Caco-2 (cell line): ENCODE measurements around the gene RNF41. TPM values are rescaled to one million over a fixed set of nuclear protein-coding genes. Genes with fewer than 3 reads are reported as not detected.
A peak's percentile ranks its signal among the peaks of the same experiment; 100 is the strongest.

Experiments
- BruUV-seq: library from RNA; stranded (reverse); fragments of 400-500 nt; replicated peaks from 2 replicates; lab custom pipeline; 2021; lab: Mats Ljungman, UMichigan
- CTCF ChIA-PET: fragments of 300-600 bp; sonication (Branson Sonifier 250); formaldehyde crosslinking; loops from one replicate; lab custom pipeline; 2022; ENCODE audit warnings: antibody characterized with exemption; lab: Charles Lee
- POLR2A ChIA-PET: fragments of 300-600 bp; sonication (Branson Sonifier 250); formaldehyde crosslinking; loops from one replicate; lab custom pipeline; 2022; ENCODE audit warnings: antibody characterized with exemption; lab: Charles Lee
- DNase-seq, 2 experiments: peaks; one replicate each; pipeline versions ENCODE4 v3.0.0 to v3.0.0-alpha.2; 2020 to 2022
- H3K27me3 ChIP-seq: replicated peaks from 2 replicates; pipeline ENCODE4 v1.6.0; 2011; ENCODE audit warnings: low read length; ENCODE audit not compliant: control insufficient read depth, insufficient read depth
- H3K36me3 ChIP-seq: 2 replicates; pipeline ENCODE4 v1.5.1; 2011; ENCODE audit warnings: low read length; ENCODE audit not compliant: control insufficient read depth, insufficient read depth
- H3K4me1 ChIP-seq: fragments of 250-450 bp; sonication (Bioruptor Pico); 2 replicates; pipeline ENCODE4 v1.5.1; 2020; ENCODE audit warnings: mild to moderate bottlenecking
- H3K4me3 ChIP-seq: 2 replicates; pipeline ENCODE4 v1.5.1; 2011; ENCODE audit warnings: low read depth, mild to moderate bottlenecking, control low read depth, low read length
- H3K9me3 ChIP-seq: fragments of 250-450 bp; sonication (Bioruptor Pico); 2 replicates; pipeline ENCODE4 v1.5.1; 2020; ENCODE audit warnings: mild to moderate bottlenecking, moderate library complexity
- H3K27ac Mint-ChIP-seq: one replicate; pipeline ENCODE4 v1.8.0; 2022; ENCODE audit warnings: mixed read lengths; ENCODE audit not compliant: unreplicated experiment
- H3K27me3 Mint-ChIP-seq: one replicate; pipeline ENCODE4 v1.8.0; 2022; ENCODE audit warnings: mixed read lengths; ENCODE audit not compliant: insufficient read depth, unreplicated experiment
- H3K36me3 Mint-ChIP-seq: one replicate; pipeline ENCODE4 v1.8.0; 2022; ENCODE audit warnings: mild to moderate bottlenecking, mixed read lengths; ENCODE audit not compliant: insufficient read depth, unreplicated experiment
- H3K4me1 Mint-ChIP-seq: one replicate; pipeline ENCODE4 v1.8.0; 2022; ENCODE audit warnings: low read depth, mixed read lengths; ENCODE audit not compliant: unreplicated experiment
- H3K4me3 Mint-ChIP-seq: one replicate; pipeline ENCODE4 v1.8.0; 2022; ENCODE audit warnings: mild to moderate bottlenecking, moderate library complexity, mixed read lengths; ENCODE audit not compliant: unreplicated experiment
- H3K9me3 Mint-ChIP-seq: one replicate; pipeline ENCODE4 v1.8.0; 2022; ENCODE audit warnings: mixed read lengths; ENCODE audit not compliant: unreplicated experiment
- CTCF ChIP-seq, 2 experiments: fragments of 200-600 bp in 1 of 2; IDR thresholded peaks; 1 replicate in 1 of 2; 2 replicates in 1 of 2; pipeline versions ENCODE4 v1.5.1 to v1.8.0; 2011 to 2022; ENCODE audit warnings: antibody characterized with exemption in 1 of 2, control low read depth in 1 of 2, inconsistent platforms in 1 of 2, low read depth in 1 of 2, low read length in 1 of 2, mild to moderate bottlenecking in 1 of 2, moderate library complexity in 1 of 2; ENCODE audit not compliant: insufficient read depth in 1 of 2, severe bottlenecking in 1 of 2, unreplicated experiment in 1 of 2
- intact Hi-C: fragments of 100-400 bp; cut with micrococcal nuclease; formaldehyde crosslinking; loops from one replicate; pipeline ENCODE4 v1.10.0; 2022; ENCODE audit not compliant: unreplicated experiment
- total RNA-seq: library from RNA; stranded (reverse); gene quantifications from 2 replicates; pipeline ENCODE4 v1.2.3, GENCODE V29; 2022

The RNF41 gene
- total RNA-seq, 1 experiment from 2014 or later, result 53.4 TPM

- peaks cover 43% of the 10 kb centered on the region for H3K36me3 Mint-ChIP-seq
- no peak for TF ChIP-seq CTCF (IDR thresholded peaks at IDR 0.05; ENCODE audit: insufficient read depth in 1 of 2, low read depth in 1 of 2, low read length in 1 of 2, severe bottlenecking in 1 of 2, unreplicated experiment in 1 of 2)
- H3K9me3 Mint-ChIP-seq, result no peaks in the 10 kb centered on the region
- Histone ChIP-seq H3K4me1 (peaks cover 12% of the 10 kb centered on the region), H3K9me3 (no peaks in the 10 kb centered on the region), H3K4me3 (peak overlapping the region; percentile 73), H3K36me3 (no peaks in the 10 kb centered on the region), H3K27me3 (no peaks in the 10 kb centered on the region)
- DNase-seq, result no peak
- H3K27ac Mint-ChIP-seq, result peak overlapping the region; percentile 98
- peaks cover 20% of the 10 kb centered on the region for H3K4me1 Mint-ChIP-seq
- POLR2A ChIA-PET, result no interaction called here
- intact Hi-C loops, result no loop called here
- BruUV-seq, result no TSS peak
- CTCF ChIA-PET, result interaction anchor here (0.7 kb wide), 1 partner anchor 53 kb away, joined by 3 read pairs; no protein-coding TSS in a partner anchor
- H3K27me3 Mint-ChIP-seq, result no peaks in the 10 kb centered on the region
- peak overlapping the region; percentile 87 for H3K4me3 Mint-ChIP-seq
These were observed 68.0 kb downstream of the RNF41 start for GRCh38 chr12:56153678-56154065.

- ChIA-PET POLR2A (no interaction called here), CTCF (no interaction called here)
- peak overlapping the region; percentile 87 for H3K4me3 Mint-ChIP-seq
- no peak for TF ChIP-seq CTCF (IDR thresholded peaks at IDR 0.05; ENCODE audit: insufficient read depth in 1 of 2, low read depth in 1 of 2, low read length in 1 of 2, severe bottlenecking in 1 of 2, unreplicated experiment in 1 of 2)
- H3K27me3 Mint-ChIP-seq, result no peaks in the 10 kb centered on the region
- Histone ChIP-seq H3K4me3 (peak overlapping the region; percentile 73), H3K27me3 (no peaks in the 10 kb centered on the region), H3K36me3 (peaks cover 1% of the 10 kb centered on the region; the same call in 1 of the 2 replicates), H3K4me1 (peaks cover 12% of the 10 kb centered on the region), H3K9me3 (no peaks in the 10 kb centered on the region)
- intact Hi-C loops, result loop anchor here (1.0 kb wide), 2 partner anchors 25 to 34 kb away; partner anchors contain the start of gene ESYT1
- peak overlapping the region; percentile 98 for H3K27ac Mint-ChIP-seq
- no peak for DNase-seq
- H3K36me3 Mint-ChIP-seq, result peaks cover 36% of the 10 kb centered on the region
- H3K9me3 Mint-ChIP-seq, result no peaks in the 10 kb centered on the region
- TSS peak; percentile 57 for BruUV-seq
- peaks cover 20% of the 10 kb centered on the region for H3K4me1 Mint-ChIP-seq
These were observed 68.7 kb downstream of the RNF41 start for GRCh38 chr12:56152756-56153677.

Other genes with a start within 250 kb of the RNF41 start
- 98.4 and 107 TPM in 2 replicates for gene RAB5B, start 247.8 kb downstream of the RNF41 start, total RNA-seq
- gene SUOX, start 224.6 kb downstream of the RNF41 start, total RNA-seq, result 37.9 and 40.8 TPM in 2 replicates
- 15.6 and 15.7 TPM in 2 replicates for gene IKZF4, start 200.9 kb downstream of the RNF41 start, total RNA-seq
- gene RPS26, start 180.0 kb downstream of the RNF41 start, total RNA-seq, result 50.2 and 60.4 TPM in 2 replicates
- 101 and 109 TPM in 2 replicates for gene ERBB3, start 141.8 kb downstream of the RNF41 start, total RNA-seq
- 178 and 190 TPM in 2 replicates for gene PA2G4, start 117.4 kb downstream of the RNF41 start, total RNA-seq
- 3,009 and 3,051 TPM in 2 replicates for gene RPL41, start 105.3 kb downstream of the RNF41 start, total RNA-seq
- gene ZC3H10, start 103.7 kb downstream of the RNF41 start, total RNA-seq, result 3.5 and 4.4 TPM in 2 replicates
- gene ESYT1, start 93.7 kb downstream of the RNF41 start, total RNA-seq, result 70.4 and 79.0 TPM in 2 replicates
- 40.5 and 44.8 TPM in 2 replicates for gene MYL6B, start 69.3 kb downstream of the RNF41 start, total RNA-seq
- gene MYL6, start 63.6 kb downstream of the RNF41 start, total RNA-seq, result 960 and 1,174 TPM in 2 replicates
- 89.1 and 94.8 TPM in 2 replicates for gene SMARCC2, start 32.4 kb downstream of the RNF41 start, total RNA-seq
- 32.1 and 37.7 TPM in 2 replicates for gene NABP2, start 2.4 kb upstream of the RNF41 start, total RNA-seq
- 83.1 and 110 TPM in 2 replicates for gene SLC39A5, start 8.1 kb upstream of the RNF41 start, total RNA-seq
- 34.6 and 46.3 TPM in 2 replicates for gene ANKRD52, start 36.5 kb upstream of the RNF41 start, total RNA-seq
- 16.7 and 18.4 TPM in 2 replicates for gene COQ10A, start 45.0 kb upstream of the RNF41 start, total RNA-seq
- gene CS, start 78.4 kb upstream of the RNF41 start, total RNA-seq, result 241 and 263 TPM in 2 replicates
- gene CNPY2, start 94.1 kb upstream of the RNF41 start, total RNA-seq, result 204 and 208 TPM in 2 replicates
- gene PAN2, start 112.1 kb upstream of the RNF41 start, total RNA-seq, result 25.7 and 30.0 TPM in 2 replicates
- gene IL23A, start 117.0 kb upstream of the RNF41 start, total RNA-seq, result 0.48 TPM in 1 of 2 replicates, not detected in the other
- gene STAT2, start 138.2 kb upstream of the RNF41 start, total RNA-seq, result 76.7 and 79.5 TPM in 2 replicates
- gene APOF, start 140.9 kb upstream of the RNF41 start, total RNA-seq, result 0.18 and 0.23 TPM in 2 replicates
- 40.1 and 43.2 TPM in 2 replicates for gene TIMELESS, start 227.5 kb upstream of the RNF41 start, total RNA-seq
- gene MIP, start 232.7 kb upstream of the RNF41 start, total RNA-seq, result not detected in 2 replicates
- 2.8 TPM in 2 replicates for gene SPRYD4, start 246.7 kb upstream of the RNF41 start, total RNA-seq